ENCODE data around the gene SRPK3.

GRCh38 chrX:153832728-153833127 is 51.9 kb downstream of the SRPK3 start:
- no peak for TF ChIP-seq CTCF (conservative IDR thresholded peaks at IDR 0.05; ENCODE audit: low read length)
- TF ChIP-seq EZH2phosphoT487 (IDR thresholded peaks at IDR 0.05; ENCODE audit: borderline replicate concordance, low read depth, low read length): no peak
